Ishikawa (cell line): Measurements from ENCODE around the gene ELMO3.
A peak's percentile ranks its signal among the peaks of the same experiment; 100 is the strongest.

Experiments
- CEBPB ChIP-seq: IDR thresholded peaks from 2 replicates; pipeline ENCODE4 v1.6.1; 2012
- CREB1 ChIP-seq: IDR thresholded peaks from 2 replicates; pipeline ENCODE4 v1.6.1; 2012; ENCODE audit warnings: low read depth
- EGR1 ChIP-seq: IDR thresholded peaks from 2 replicates; pipeline ENCODE4 v1.6.1; 2012
- EP300 ChIP-seq: IDR thresholded peaks from 2 replicates; pipeline ENCODE4 v1.6.1; 2012; ENCODE audit warnings: borderline replicate concordance
- FOXM1 ChIP-seq: IDR thresholded peaks from 2 replicates; pipeline ENCODE4 v1.6.1; 2012; ENCODE audit warnings: low read depth, borderline replicate concordance
- NFIC ChIP-seq: IDR thresholded peaks from 2 replicates; pipeline ENCODE4 v1.6.1; 2012
- RAD21 ChIP-seq: IDR thresholded peaks from 2 replicates; pipeline ENCODE4 v1.6.1; 2012; ENCODE audit warnings: low read depth
- REST ChIP-seq: IDR thresholded peaks from 2 replicates; pipeline ENCODE4 v1.6.1; 2012; ENCODE audit warnings: low read depth, mild to moderate bottlenecking
- TAF1 ChIP-seq: IDR thresholded peaks from 2 replicates; pipeline ENCODE4 v1.6.1; 2012; ENCODE audit warnings: low read depth, mild to moderate bottlenecking
- TCF12 ChIP-seq: IDR thresholded peaks from 2 replicates; pipeline ENCODE4 v1.6.1; 2012; ENCODE audit warnings: low read depth
- TEAD4 ChIP-seq: IDR thresholded peaks from 2 replicates; pipeline ENCODE4 v1.6.1; 2012
- YY1 ChIP-seq: IDR thresholded peaks from 2 replicates; pipeline ENCODE4 v1.6.1; 2012; ENCODE audit warnings: low read depth
- ZBTB7A ChIP-seq: IDR thresholded peaks from 2 replicates; pipeline ENCODE4 v1.6.1; 2012; ENCODE audit warnings: low read depth
- TF ChIP-seq, protein P1 (sequence below): IDR thresholded peaks from 2 replicates; pipeline ENCODE4 v1.6.1; 2012
- TF ChIP-seq, protein P2 (sequence below): IDR thresholded peaks from 2 replicates; pipeline ENCODE4 v1.6.1; 2012

ELMO3 gene

DNA sequence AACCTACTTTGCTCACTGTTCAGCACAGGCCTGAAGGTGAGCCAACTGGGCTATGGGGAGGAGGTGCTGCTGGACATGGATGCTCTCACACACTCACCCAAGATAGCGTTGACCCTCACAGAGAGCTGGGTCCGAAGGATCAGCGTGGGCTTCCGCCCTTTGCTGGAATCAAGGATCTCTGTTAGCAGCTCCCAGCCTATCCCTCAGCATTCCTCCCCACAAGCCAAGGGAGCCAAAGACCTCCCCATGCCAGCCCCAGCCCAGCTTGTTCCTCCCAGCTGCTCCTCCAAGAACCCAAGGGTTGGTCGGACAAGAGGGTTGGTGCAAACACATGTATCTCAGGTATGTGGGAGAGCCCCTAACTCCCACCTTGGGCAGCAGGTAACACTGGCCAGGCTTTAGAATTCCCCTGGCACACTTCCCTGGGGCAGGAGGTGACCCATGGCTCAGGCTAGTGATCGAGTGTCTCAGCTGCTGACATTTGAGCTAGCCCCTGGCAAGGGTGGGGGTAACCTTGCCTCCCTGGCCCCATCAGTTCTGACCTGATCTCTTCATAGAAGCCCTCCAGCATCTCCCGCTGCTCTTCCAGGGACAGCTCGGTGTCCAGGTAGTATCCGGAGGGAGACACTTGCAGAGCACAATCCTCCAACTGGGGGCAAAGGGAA lies 40.0 kb downstream of the ELMO3 start:
- no peak for TF ChIP-seq TEAD4
- no peak for TF ChIP-seq FOXM1
- TF ChIP-seq, protein P1, sequence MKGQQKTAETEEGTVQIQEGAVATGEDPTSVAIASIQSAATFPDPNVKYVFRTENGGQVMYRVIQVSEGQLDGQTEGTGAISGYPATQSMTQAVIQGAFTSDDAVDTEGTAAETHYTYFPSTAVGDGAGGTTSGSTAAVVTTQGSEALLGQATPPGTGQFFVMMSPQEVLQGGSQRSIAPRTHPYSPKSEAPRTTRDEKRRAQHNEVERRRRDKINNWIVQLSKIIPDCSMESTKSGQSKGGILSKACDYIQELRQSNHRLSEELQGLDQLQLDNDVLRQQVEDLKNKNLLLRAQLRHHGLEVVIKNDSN: no peak
- TF ChIP-seq TCF12: no peak
- TF ChIP-seq YY1: no peak
- TF ChIP-seq CREB1: no peak
- no peak for TF ChIP-seq EGR1
- TF ChIP-seq REST: no peak
- no peak for TF ChIP-seq RAD21
- TF ChIP-seq CEBPB: no peak
- TF ChIP-seq EP300: no peak
- TF ChIP-seq TAF1: no peak
- TF ChIP-seq NFIC: no peak
- TF ChIP-seq, protein P2, sequence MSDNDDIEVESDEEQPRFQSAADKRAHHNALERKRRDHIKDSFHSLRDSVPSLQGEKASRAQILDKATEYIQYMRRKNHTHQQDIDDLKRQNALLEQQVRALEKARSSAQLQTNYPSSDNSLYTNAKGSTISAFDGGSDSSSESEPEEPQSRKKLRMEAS: no peak

DNA sequence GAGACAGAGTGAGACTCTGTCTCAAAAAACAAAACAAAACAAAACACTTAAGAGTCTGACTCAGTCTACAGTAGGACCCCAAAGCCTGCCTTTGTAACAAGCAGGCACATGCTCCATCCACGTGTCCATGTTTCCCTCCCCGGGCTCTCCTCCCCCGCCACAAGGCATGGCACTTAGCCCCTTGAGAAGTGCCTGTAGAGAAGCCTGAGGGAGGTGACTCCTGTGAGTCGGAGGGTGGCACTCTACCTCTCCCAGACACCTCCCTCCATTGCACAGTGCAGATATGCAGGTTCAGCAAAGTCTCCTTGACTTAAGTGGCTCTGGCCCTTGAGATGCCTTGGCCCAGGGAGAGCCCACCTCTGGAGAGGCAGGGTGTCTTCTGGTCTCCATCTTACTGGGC lies 41.6 kb downstream of the ELMO3 start:
- TF ChIP-seq RAD21 (no peak), TAF1 (no peak), CEBPB (no peak), TCF12 (no peak), TEAD4 (no peak)
- TF ChIP-seq, protein P1: no peak

DNA sequence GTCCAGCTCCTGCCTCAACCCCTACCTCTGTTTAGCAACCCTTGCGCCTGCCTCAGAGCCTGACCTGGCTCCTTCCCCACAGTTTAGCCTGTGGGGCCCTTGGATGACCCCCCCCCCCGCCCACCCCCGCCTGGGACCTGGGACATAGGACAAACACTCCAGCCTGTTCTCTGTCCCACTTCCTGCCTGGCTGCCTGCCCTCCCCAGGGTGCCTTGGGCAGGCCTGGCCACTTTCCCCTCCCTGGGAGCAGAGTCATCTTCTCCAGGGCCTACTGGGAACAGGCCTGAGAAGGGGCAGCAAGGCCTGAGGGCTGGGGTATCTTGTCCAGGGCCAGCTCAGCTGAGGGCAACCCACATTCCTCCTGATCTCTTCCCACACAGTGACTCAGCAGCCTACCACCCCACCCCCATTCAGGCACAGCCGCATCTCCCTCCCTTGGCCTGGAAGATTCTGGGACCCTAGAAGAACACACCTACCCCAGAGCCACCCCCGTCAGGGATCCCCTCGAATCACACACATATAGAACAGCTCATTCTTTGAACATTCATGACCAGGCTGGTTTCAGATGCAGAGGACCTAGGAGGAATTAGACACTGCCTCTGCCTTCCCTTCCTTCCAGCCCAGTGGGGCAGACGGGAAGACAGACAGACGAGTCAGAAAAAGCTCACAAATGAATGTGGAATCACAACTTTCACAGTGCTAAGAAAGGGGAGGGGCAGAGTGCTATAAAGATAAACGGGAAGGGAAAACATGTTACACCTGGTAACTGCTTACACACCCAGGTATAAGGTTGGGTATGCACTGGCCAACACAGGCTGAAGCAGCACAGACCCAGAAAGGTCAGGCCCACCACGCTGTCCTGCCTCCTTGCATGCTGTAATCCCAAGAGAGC lies 42.3 kb downstream of the ELMO3 start:
- no peak for TF ChIP-seq ZBTB7A
- 0 out of 2 replicates have a peak, but pooled peaks have one; percentile 12 for TF ChIP-seq TEAD4
- peak; percentile 20; the same call in 1 of the 2 replicates for TF ChIP-seq NFIC
- TF ChIP-seq YY1: no peak
- no peak for TF ChIP-seq TAF1
- TF ChIP-seq EGR1: no peak
- TF ChIP-seq, protein P2: no peak

GRCh38 chr16:67242138-67242730 lies 43.3 kb downstream of the ELMO3 start:
- TF ChIP-seq EP300 (no peak), REST (no peak), TAF1 (no peak), EGR1 (no peak), YY1 (no peak), RAD21 (no peak)
- TF ChIP-seq, protein P2: no peak
- TF ChIP-seq, protein P1: no peak

- TF ChIP-seq FOXM1 (no peak), TCF12 (no peak), ZBTB7A (no peak), CREB1 (no peak), TAF1 (no peak)
These were observed 44.5 kb downstream of the ELMO3 start for GRCh38 chr16:67243481-67243880.
